NCI-H1105 (cell line): Measurements from ENCODE around the gene CARD14.
"Not testable (repeated sequence)": the region's sequence is repeated elsewhere in the genome, so short reads cannot be mapped to it uniquely, and the experiment has no call there.

ENCODE experiments used
- DNase-seq: peaks from one replicate; lab custom pipeline; 2025; lab: John Stamatoyannopoulos, UW

Gene CARD14

GRCh38 chr17:80185968-80186367 lies 16.1 kb downstream of the CARD14 start:
- no peak for DNase-seq

- DNase-seq: no peak
Observed at GRCh38 chr17:80187090-80187489, 17.3 kb downstream of the CARD14 start.

GRCh38 chr17:80187515-80187941 lies 17.7 kb downstream of the CARD14 start:
- no peak for DNase-seq

GRCh38 chr17:80189611-80190010 lies 19.8 kb downstream of the CARD14 start:
- no peak for DNase-seq

- DNase-seq: no peak
Observed at GRCh38 chr17:80190716-80191115, 20.9 kb downstream of the CARD14 start.

GRCh38 chr17:80191192-80191591 lies 21.4 kb downstream of the CARD14 start:
- DNase-seq: no peak

- no peak for DNase-seq
Observed at GRCh38 chr17:80191865-80192661, 22.2 kb downstream of the CARD14 start.

- DNase-seq: no peak
Observed at GRCh38 chr17:80195141-80195540, 25.3 kb downstream of the CARD14 start.

GRCh38 chr17:80195671-80196529 lies 26.1 kb downstream of the CARD14 start:
- no peak for DNase-seq

GRCh38 chr17:80196652-80197051 lies 26.8 kb downstream of the CARD14 start:
- DNase-seq: no peak

- DNase-seq: no peak
Observed at GRCh38 chr17:80198144-80198661, 28.4 kb downstream of the CARD14 start.

- not testable (repeated sequence) for DNase-seq
Observed at GRCh38 chr17:80199295-80199694, 29.5 kb downstream of the CARD14 start.

GRCh38 chr17:80201446-80201845 lies 31.6 kb downstream of the CARD14 start:
- no peak for DNase-seq

- DNase-seq: no peak
Observed at GRCh38 chr17:80202197-80202596, 32.4 kb downstream of the CARD14 start.

- DNase-seq: no peak
Observed at GRCh38 chr17:80203471-80203963, 33.7 kb downstream of the CARD14 start.

- no peak for DNase-seq
Observed at GRCh38 chr17:80204626-80205468, 35.0 kb downstream of the CARD14 start.

- no peak for DNase-seq
Observed at GRCh38 chr17:80205811-80206210, 36.0 kb downstream of the CARD14 start.

GRCh38 chr17:80208050-80208449 lies 38.2 kb downstream of the CARD14 start:
- no peak for DNase-seq

- DNase-seq: no peak
Observed at GRCh38 chr17:80209765-80210164, 39.9 kb downstream of the CARD14 start.

- no peak for DNase-seq
Observed at GRCh38 chr17:80210348-80211108, 40.7 kb downstream of the CARD14 start.

GRCh38 chr17:80212109-80212508 lies 42.3 kb downstream of the CARD14 start:
- no peak for DNase-seq
